NCI-H2081 treated with DMSO at 0.1 percent for 48 hours (cell line): ENCODE data around the gene GALNT2.
A peak's percentile ranks its signal among the peaks of the same experiment; 100 is the strongest.

Experiments
- DNase-seq: peaks from one replicate; lab custom pipeline; 2025; lab: John Stamatoyannopoulos, UW

The GALNT2 gene

GRCh38 chr1:230261928-230262650, 195.1 kb downstream of the GALNT2 start:
- DNase-seq = no peak

GRCh38 chr1:230262867-230263567, 196.0 kb downstream of the GALNT2 start:
- no peak for DNase-seq

- DNase-seq = no peak
Observed at GRCh38 chr1:230263568-230264195, 196.6 kb downstream of the GALNT2 start.

GRCh38 chr1:230264342-230264741, 197.3 kb downstream of the GALNT2 start:
- DNase-seq = no peak

- no peak for DNase-seq
Observed at GRCh38 chr1:230265200-230266115, 198.4 kb downstream of the GALNT2 start.

GRCh38 chr1:230266456-230266855, 199.4 kb downstream of the GALNT2 start:
- no peak for DNase-seq

- DNase-seq = no peak
Observed at GRCh38 chr1:230267338-230268065, 200.5 kb downstream of the GALNT2 start.

- peak; percentile 29 for DNase-seq
Observed at GRCh38 chr1:230268371-230269170, 201.5 kb downstream of the GALNT2 start.

GRCh38 chr1:230270185-230270558, 203.1 kb downstream of the GALNT2 start:
- DNase-seq = no peak

GRCh38 chr1:230270559-230271281, 203.7 kb downstream of the GALNT2 start:
- DNase-seq = peak; percentile 78

GRCh38 chr1:230271300-230272035, 204.4 kb downstream of the GALNT2 start:
- DNase-seq = no peak

- DNase-seq = no peak
Observed at GRCh38 chr1:230272557-230272956, 205.5 kb downstream of the GALNT2 start.

- no peak for DNase-seq
Observed at GRCh38 chr1:230273141-230273710, 206.2 kb downstream of the GALNT2 start.

- DNase-seq = no peak
Observed at GRCh38 chr1:230274254-230274653, 207.2 kb downstream of the GALNT2 start.

GRCh38 chr1:230276401-230276800, 209.4 kb downstream of the GALNT2 start:
- DNase-seq = no peak

- DNase-seq = no peak
Observed at GRCh38 chr1:230277201-230278025, 210.4 kb downstream of the GALNT2 start.

- DNase-seq = no peak
Observed at GRCh38 chr1:230278376-230278775, 211.3 kb downstream of the GALNT2 start.
